Measurements from ENCODE around the gene KDM5B.

KDM5B gene

DNA sequence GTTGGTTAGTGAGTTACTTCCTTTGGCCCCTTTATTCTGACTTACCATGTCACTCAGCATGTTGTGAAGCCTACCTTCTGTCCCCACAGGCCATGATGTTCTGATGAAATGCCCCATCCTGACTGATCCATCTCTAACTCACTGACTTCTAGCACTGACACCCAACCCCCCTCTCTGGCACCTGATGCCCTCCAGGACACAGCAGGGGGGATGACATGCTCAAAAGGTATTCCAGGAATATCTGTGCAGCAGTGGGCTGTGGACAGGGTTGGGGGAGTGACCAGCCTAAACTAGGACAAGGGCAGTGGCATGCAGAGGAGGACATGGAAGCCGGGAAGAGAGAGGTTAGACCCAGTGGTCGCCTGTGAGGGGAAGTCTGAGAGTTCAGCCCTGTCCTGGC lies 123.5 kb downstream of the KDM5B start:
- H3K4me1 Mint-ChIP-seq (ENCODE audit: low read depth) = no peaks in the 10 kb centered on the region
- no peaks in the 10 kb centered on the region for H3K9me3 Mint-ChIP-seq
- H3K4me3 Mint-ChIP-seq = no peak overlapping the region
- no peaks in the 10 kb centered on the region for H3K36me3 Mint-ChIP-seq (ENCODE audit: low read depth)
- no peak overlapping the region for H3K27ac Mint-ChIP-seq
- peaks cover 18% of the 10 kb centered on the region for H3K27me3 Mint-ChIP-seq (ENCODE audit: low read depth)

DNA sequence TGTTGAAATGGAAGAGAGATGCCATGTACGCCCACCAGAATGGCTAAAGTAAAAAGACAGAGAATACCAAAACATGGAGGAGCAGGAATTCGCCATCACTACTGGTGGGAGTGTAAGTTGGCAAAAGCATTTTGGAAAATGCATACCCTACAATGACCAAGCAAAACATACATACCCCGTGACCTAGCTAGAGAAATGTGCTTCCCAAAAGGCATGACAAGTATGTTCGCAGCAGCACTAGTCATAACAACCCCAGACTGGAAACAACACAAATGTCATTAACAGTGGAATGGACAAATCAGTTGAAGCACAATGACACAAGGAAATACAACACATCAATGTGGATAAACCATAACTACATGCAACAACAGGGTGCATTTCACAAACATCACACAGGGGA lies 125.2 kb downstream of the KDM5B start:
- no peaks in the 10 kb centered on the region for H3K36me3 Mint-ChIP-seq (ENCODE audit: low read depth)
- H3K4me3 Mint-ChIP-seq = no peak overlapping the region

DNA sequence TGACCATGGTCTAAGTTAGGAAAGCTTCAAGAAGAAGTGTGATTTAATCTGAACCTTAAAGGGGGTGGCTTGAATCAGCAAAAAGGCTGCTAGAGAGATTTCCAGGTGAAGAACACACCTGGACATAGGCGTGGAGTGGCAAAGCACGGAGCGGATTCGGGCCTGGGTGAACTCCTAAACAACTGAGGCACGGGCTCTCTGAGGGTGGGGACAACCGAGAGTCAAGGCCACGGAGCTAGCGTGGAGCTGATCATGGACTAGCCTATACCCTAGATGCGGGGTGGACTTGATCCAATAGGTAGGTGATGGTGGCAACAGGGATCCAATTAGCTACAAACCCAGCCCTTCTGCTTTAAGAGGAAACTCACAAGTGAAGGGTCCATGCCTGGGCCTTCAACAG lies 125.7 kb downstream of the KDM5B start:
- H3K9me3 Mint-ChIP-seq = peaks cover 6% of the 10 kb centered on the region
- no peaks in the 10 kb centered on the region for H3K36me3 Mint-ChIP-seq (ENCODE audit: low read depth)
- H3K27me3 Mint-ChIP-seq (ENCODE audit: low read depth) = peaks cover 26% of the 10 kb centered on the region
- no peak overlapping the region for H3K4me3 Mint-ChIP-seq
- H3K27ac Mint-ChIP-seq = no peak overlapping the region
- no peaks in the 10 kb centered on the region for H3K4me1 Mint-ChIP-seq (ENCODE audit: low read depth)

More for the DNA sequence above, 125.2 kb downstream of the KDM5B start:
- H3K27ac Mint-ChIP-seq = no peak overlapping the region
- peaks cover 6% of the 10 kb centered on the region for H3K9me3 Mint-ChIP-seq
- H3K27me3 Mint-ChIP-seq (ENCODE audit: low read depth) = peaks cover 26% of the 10 kb centered on the region
- H3K4me1 Mint-ChIP-seq (ENCODE audit: low read depth) = no peaks in the 10 kb centered on the region

DNA sequence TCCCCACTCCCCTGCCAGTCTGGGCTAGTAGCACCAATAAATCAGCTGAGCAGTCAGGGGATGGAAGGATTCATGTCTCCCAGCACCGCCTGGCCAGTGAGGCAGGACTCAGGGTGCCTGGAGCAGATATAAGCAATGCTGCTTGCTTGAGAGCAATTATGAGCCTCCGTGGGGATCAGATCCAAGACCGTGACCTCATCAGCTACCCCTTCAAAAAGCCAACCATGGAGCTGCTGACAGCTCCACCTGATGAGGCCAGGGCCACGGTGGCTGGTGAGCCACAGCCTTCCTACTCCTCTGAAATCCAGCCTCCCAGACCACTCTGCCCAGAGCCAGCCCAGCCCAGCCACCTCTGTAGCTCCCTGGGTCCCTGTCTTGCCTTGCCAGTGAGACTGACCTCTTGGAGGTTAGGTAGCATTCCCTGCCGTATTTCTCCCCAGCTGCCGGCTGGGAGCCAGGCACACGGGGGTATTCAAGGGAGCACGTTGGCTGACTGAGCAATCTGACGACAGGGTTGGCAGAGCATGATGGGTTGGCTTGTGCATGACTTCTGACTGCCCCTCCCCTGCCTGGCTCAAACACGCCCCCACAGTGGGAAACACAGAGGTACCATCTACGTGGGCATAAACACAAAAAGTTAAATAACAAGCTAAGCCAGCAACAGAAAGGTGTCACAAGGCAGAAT lies 126.3 kb downstream of the KDM5B start:
- Mint-ChIP-seq H3K4me1 (ENCODE audit: low read depth) (no peaks in the 10 kb centered on the region), H3K27ac (no peak overlapping the region), H3K9me3 (peaks cover 12% of the 10 kb centered on the region), H3K36me3 (ENCODE audit: low read depth) (no peaks in the 10 kb centered on the region), H3K27me3 (ENCODE audit: low read depth) (peaks cover 29% of the 10 kb centered on the region), H3K4me3 (no peak overlapping the region)

DNA sequence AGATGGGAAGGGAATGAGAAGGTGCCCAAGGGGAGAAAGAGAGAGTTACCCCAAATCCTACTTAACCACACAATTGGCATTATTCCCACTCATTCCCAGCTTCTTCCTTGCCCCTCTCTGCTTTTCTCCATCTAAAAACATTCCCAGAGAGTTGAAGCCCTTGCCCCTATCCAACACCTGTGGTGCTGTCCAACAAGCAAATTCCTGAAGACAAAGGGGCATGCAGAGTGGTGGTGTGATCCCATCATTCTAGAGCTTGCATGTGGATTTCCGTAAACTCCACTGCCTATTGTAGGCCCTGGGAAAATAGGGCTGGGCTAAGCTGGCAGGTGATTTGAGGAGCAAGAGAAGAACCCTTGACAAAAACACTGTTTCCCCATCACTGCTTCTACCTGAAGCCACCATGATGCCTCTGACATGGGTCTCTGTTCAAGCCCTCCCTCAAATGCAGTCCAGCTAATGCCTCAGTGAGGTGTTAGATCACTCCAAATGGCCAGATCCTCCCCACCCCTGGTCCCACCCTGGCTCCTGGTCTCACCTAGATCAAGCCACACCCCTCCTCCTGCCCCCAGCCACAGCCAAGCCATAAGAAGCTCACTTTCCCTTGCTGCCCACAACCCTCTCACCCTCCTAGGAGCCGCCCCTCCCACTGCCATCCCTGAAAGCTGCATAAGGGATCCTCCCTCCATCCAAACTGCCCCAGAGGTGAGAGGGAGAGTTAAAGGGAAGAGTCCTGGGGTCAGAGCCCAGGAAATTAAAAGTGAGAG lies 127.5 kb downstream of the KDM5B start:
- Mint-ChIP-seq H3K4me1 (ENCODE audit: low read depth) (no peaks in the 10 kb centered on the region), H3K36me3 (ENCODE audit: low read depth) (no peaks in the 10 kb centered on the region), H3K27ac (no peak overlapping the region), H3K27me3 (ENCODE audit: low read depth) (peaks cover 27% of the 10 kb centered on the region), H3K9me3 (peaks cover 12% of the 10 kb centered on the region), H3K4me3 (no peak overlapping the region)

DNA sequence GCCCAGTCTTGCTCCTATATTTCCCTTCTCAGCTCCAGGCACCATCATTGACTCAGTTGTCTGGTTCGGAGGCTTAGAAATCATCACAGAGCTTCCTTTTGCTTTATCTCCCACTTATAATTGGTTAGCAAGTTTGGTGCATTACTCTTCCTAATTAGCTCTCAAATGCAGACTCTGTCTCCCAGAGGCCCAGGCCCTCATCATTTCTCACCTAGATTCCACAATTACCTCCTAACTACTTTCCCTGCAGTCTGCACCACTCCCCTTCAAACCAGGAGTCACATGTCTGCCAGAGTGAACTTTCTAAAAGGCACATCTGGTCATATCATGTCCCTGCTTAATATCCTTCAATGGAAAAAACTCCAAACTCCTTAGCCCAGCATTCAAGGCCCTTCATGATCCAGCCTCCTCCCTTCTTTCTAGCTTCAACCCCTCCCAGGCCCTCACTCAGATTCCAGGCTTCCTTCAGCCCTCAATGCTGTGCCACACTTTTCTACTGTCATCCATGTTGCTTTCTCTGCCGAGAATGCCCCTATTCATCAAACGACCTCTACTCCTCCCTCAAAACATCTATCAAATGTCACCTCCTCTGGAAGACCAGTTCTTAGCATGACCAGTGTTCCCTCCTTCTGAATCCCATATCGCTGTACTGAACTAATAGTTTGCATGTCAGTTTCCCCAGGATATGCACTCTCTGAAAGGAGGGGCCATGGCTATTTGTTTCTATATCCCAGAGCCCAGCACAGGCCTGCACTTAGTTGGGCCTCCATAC lies 128.6 kb downstream of the KDM5B start:
- Mint-ChIP-seq H3K27ac (no peak overlapping the region), H3K9me3 (peaks cover 12% of the 10 kb centered on the region), H3K4me3 (no peak overlapping the region), H3K4me1 (ENCODE audit: low read depth) (no peaks in the 10 kb centered on the region), H3K36me3 (ENCODE audit: low read depth) (no peaks in the 10 kb centered on the region), H3K27me3 (ENCODE audit: low read depth) (peaks cover 27% of the 10 kb centered on the region)

DNA sequence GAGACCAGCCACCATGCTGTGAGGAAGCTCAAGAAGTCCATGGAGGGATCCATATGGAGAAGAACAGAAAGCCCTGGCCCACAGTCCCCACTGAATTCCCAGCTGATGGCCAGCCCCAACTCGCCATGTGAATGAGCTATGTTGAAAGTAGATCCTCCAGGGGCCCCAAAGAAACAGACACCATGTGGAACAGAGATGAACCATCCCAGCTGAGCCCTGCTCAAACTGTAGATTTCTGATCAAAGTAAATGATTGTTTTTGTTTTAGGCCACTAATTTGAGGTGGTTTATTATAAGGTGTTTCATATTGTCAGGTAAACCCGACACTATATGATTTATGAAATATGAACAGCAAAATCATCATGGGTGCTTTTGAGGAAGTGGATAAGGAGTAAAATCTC lies 130.8 kb downstream of the KDM5B start:
- Mint-ChIP-seq H3K27me3 (ENCODE audit: low read depth) (peaks cover 25% of the 10 kb centered on the region), H3K27ac (no peak overlapping the region), H3K9me3 (peaks cover 12% of the 10 kb centered on the region), H3K4me1 (ENCODE audit: low read depth) (no peaks in the 10 kb centered on the region), H3K4me3 (no peak overlapping the region), H3K36me3 (ENCODE audit: low read depth) (no peaks in the 10 kb centered on the region)

All from T-helper 1 cell treated with Interleukin-12 subunit alpha and Interleukin-12 subunit beta and Interleukin-4 antibody, amounts not matched to agents 30 μg/mL and 1 μg/mL, for 36 hours (primary cell).